NCI-H748 treated with DMSO at 0.1 percent for 48 hours (cell line): ENCODE data around the gene PHACTR1.
"Not testable (repeated sequence)": the region's sequence is repeated elsewhere in the genome, so short reads cannot be mapped to it uniquely, and the experiment has no call there.

ENCODE experiments used
- DNase-seq: peaks from one replicate; lab custom pipeline; 2025; lab: John Stamatoyannopoulos, UW

The PHACTR1 gene

DNA sequence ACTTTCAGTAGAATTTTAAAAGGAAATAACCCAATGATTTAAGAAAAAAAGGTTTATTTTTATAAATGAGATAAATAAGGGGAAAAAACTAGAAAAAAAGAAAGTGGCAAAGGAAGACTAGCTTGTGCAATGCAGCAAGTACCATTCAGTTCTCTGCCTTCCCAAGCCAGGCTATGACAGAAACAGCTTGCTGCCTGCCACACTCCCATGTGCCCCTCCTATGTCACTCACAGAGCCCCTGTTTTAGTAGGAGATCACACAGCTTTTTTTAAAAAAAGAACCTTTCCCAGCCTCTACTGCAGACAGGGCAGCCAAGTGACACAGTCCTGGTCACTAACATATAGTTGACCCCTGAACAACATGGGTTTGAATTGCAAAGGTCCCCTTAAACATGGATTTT lies 598.2 kb downstream of the PHACTR1 start:
- no peak for DNase-seq

DNA sequence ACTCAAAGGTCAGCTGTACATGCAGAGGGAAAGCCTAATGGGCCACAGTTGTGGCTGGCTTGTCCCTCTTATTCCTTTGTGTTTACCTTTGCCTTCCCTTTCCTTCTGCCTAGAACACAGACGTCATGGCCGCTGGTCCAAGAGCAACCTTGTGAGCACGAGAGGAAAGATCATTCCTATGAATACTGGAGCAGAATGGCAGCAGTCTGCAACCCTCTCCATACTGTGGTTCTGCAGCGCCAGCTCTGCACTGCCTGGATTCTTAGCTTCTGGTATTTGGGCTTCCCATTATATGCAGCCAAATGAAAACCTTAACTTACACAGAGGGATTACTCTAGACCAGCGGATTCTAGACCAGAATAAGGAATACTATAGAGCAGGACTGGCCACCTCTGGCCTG lies 599.3 kb downstream of the PHACTR1 start:
- DNase-seq: no peak

- no peak for DNase-seq
Measured at GRCh38 chr6:13318821-13319220, 602.3 kb downstream of the PHACTR1 start.

- no peak for DNase-seq
Measured at GRCh38 chr6:13319891-13320564, 603.5 kb downstream of the PHACTR1 start.

GRCh38 chr6:13326031-13326586 lies 609.5 kb downstream of the PHACTR1 start:
- not testable (repeated sequence) for DNase-seq

DNA sequence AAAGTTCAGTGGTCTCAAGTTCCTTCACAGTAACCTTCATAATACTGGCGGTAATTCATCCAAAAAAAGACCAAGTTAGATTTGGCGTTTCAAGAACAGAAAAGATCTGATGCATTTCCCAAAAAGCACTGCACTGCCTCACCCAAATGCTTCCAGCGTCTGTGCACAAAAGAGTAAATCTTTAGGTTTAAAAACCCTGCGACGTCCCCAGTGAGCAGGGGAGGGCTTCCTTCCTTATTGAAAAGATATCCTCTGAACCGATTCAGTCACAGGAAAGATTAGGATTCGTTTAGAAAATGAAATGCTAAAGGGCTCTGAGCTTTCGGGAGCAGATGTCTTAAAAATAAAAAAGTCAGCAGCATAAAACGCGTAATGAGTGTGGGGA lies 611.1 kb downstream of the PHACTR1 start:
- DNase-seq: peak; percentile 52

- DNase-seq: peak; percentile 88
Measured at GRCh38 chr6:13328076-13328874, 611.7 kb downstream of the PHACTR1 start, which contains the start of gene TBC1D7. Gene TBC1D7, minus strand, starts transcription at chr6:13328537. Its CDS starts 1,639 bp downstream, at chr6:13326898.

GRCh38 chr6:13328875-13329183 lies 612.3 kb downstream of the PHACTR1 start:
- no peak for DNase-seq

GRCh38 chr6:13331516-13332348 lies 615.2 kb downstream of the PHACTR1 start:
- peak; percentile 38 for DNase-seq

DNA sequence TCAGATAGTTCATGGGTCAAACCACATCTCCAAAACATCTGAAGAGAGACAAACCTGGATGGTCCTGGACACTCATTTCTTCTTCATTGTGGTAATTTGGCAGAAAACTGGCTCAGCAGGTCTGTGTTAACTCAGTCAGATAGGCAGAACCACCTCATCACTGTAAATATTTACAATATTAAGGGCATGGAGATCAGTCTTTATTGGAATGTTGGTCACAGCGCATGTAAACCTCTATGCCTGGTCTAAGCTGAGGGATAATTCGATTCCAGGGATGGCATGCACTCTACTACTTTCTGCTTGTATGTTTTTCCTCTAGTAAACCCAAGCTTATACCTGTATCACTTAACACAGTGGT lies 615.8 kb downstream of the PHACTR1 start:
- DNase-seq: no peak

GRCh38 chr6:13334953-13335352 lies 618.4 kb downstream of the PHACTR1 start:
- no peak for DNase-seq

DNA sequence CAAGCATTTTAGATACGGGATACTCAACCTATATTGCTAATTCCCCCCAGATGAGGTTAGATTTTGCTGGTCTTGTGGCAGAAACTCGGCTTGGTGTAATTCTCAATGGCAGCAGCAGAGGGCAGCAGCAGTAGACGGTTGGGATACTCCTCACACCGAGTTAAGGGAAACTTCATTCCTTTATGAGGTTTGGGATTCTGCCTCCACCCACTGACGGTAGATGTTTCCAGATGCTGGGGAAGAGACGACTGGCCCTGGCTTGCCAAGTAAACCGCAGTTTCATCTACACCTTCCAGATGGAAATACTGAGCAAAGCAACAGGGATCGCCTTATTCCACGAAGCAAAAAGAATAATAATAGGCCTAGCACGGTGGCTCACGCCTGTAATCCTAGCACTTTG lies 620.0 kb downstream of the PHACTR1 start:
- DNase-seq: peak; percentile 69

- DNase-seq: no peak
Measured at GRCh38 chr6:13338038-13338437, 621.5 kb downstream of the PHACTR1 start.
